Endothelial cell of umbilical vein (primary cell): ENCODE measurements around the gene TMPRSS13.

ENCODE experiments used
- EZH2 ChIP-seq: IDR thresholded peaks from 2 replicates; pipeline ENCODE4 v1.6.1; 2012; ENCODE audit warnings: borderline replicate concordance, low read depth, mild to moderate bottlenecking, moderate library complexity, low read length, inconsistent platforms; ENCODE audit not compliant: severe bottlenecking
- GATA2 ChIP-seq: IDR thresholded peaks from 2 replicates; pipeline ENCODE4 v1.7.0; 2011; ENCODE audit warnings: low read depth, mild to moderate bottlenecking, moderate library complexity, mixed read lengths, low read length; ENCODE audit not compliant: insufficient read length, insufficient read depth
- JUN ChIP-seq: IDR thresholded peaks from 2 replicates; pipeline ENCODE4 v1.6.1; 2011; ENCODE audit warnings: borderline replicate concordance, low read depth; ENCODE audit not compliant: insufficient read length, insufficient read depth
- MAX ChIP-seq: IDR thresholded peaks from 2 replicates; pipeline ENCODE4 v1.6.1; 2011; ENCODE audit not compliant: insufficient read depth, insufficient read length
- POLR2A ChIP-seq: IDR thresholded peaks from 2 replicates; pipeline ENCODE4 v1.6.1; 2012; ENCODE audit warnings: low read depth, mild to moderate bottlenecking, control low read depth, low read length
- POLR2AphosphoS5 ChIP-seq: IDR thresholded peaks from 2 replicates; pipeline ENCODE4 v1.6.1; 2012; ENCODE audit warnings: low read depth, mild to moderate bottlenecking, control low read depth, low read length, moderate library complexity; ENCODE audit not compliant: insufficient read depth
- TF ChIP-seq, protein P1 (sequence below), 2 donors: IDR thresholded peaks; 1 replicate in 1 of 2; 2 replicates in 1 of 2; pipeline ENCODE4 v1.5.1; 2011; ENCODE audit warnings: low read length in 2 of 2, mild to moderate bottlenecking in 2 of 2, moderate library complexity in 2 of 2, control low read depth in 1 of 2, inconsistent platforms in 1 of 2, low read depth in 1 of 2; ENCODE audit not compliant: insufficient read depth in 1 of 2; ENCODE audit errors: extremely low read depth in 1 of 2

- TF ChIP-seq POLR2A (no peak), MAX (no peak), JUN (no peak), POLR2AphosphoS5 (no peak), EZH2 (no peak), GATA2 (no peak)
- TF ChIP-seq, protein P1, sequence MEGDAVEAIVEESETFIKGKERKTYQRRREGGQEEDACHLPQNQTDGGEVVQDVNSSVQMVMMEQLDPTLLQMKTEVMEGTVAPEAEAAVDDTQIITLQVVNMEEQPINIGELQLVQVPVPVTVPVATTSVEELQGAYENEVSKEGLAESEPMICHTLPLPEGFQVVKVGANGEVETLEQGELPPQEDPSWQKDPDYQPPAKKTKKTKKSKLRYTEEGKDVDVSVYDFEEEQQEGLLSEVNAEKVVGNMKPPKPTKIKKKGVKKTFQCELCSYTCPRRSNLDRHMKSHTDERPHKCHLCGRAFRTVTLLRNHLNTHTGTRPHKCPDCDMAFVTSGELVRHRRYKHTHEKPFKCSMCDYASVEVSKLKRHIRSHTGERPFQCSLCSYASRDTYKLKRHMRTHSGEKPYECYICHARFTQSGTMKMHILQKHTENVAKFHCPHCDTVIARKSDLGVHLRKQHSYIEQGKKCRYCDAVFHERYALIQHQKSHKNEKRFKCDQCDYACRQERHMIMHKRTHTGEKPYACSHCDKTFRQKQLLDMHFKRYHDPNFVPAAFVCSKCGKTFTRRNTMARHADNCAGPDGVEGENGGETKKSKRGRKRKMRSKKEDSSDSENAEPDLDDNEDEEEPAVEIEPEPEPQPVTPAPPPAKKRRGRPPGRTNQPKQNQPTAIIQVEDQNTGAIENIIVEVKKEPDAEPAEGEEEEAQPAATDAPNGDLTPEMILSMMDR (IDR thresholded peaks at IDR 0.05; ENCODE audit: extremely low read depth in 1 of 2, insufficient read depth in 1 of 2, low read depth in 1 of 2, low read length in 2 of 2): no peak
Measured at GRCh38 chr11:117932426-117932825, 3.2 kb upstream of the TMPRSS13 start.
